NB4 (cell line): Measurements from ENCODE around the gene HSPA8.

Experiments
- CTCF ChIP-seq: IDR thresholded peaks from one replicate; pipeline ENCODE4 v1.5.1; 2012; ENCODE audit warnings: low read depth, low read length
- POLR2A ChIP-seq: IDR thresholded peaks from 2 replicates; pipeline ENCODE4 v1.6.1; 2011; ENCODE audit warnings: mild to moderate bottlenecking; ENCODE audit not compliant: insufficient read length; ENCODE audit errors: extremely low read depth

GRCh38 chr11:123073343-123074057 lies 11.6 kb upstream of the HSPA8 start:
- TF ChIP-seq CTCF (no peak), POLR2A (no peak)
